H9 (cell line): ENCODE data around the gene ETV2. TPM values are rescaled to one million over a fixed set of nuclear protein-coding genes. Genes with fewer than 3 reads are reported as not detected.

Experiments used
- DNase-seq: peaks from one replicate; pipeline ENCODE4 v3.0.0-alpha.2; 2017
- H2AFZ ChIP-seq: one replicate; pipeline ENCODE4 v1.6.1; 2013; ENCODE audit warnings: mild to moderate bottlenecking, low read length, control low read depth, moderate library complexity
- H2AK5ac ChIP-seq: 2 replicates; pipeline ENCODE4 v1.6.1; 2013; ENCODE audit warnings: low read length, control low read depth, mixed read lengths; ENCODE audit not compliant: insufficient read length
- H2BK120ac ChIP-seq: one replicate; pipeline ENCODE4 v1.6.1; 2013; ENCODE audit warnings: low read depth, mild to moderate bottlenecking, low read length, control low read depth, inconsistent platforms; ENCODE audit not compliant: poor library complexity, severe bottlenecking
- H2BK12ac ChIP-seq: 2 replicates; pipeline ENCODE4 v1.6.1; 2013; ENCODE audit warnings: low read length, control low read depth, mixed read lengths, low read depth; ENCODE audit not compliant: insufficient read length
- H2BK15ac ChIP-seq: 2 replicates; pipeline ENCODE4 v1.6.1; 2013; ENCODE audit warnings: low read depth, low read length, control low read depth
- H2BK20ac ChIP-seq: one replicate; pipeline ENCODE4 v1.6.1; 2013; ENCODE audit warnings: low read depth, mild to moderate bottlenecking, low read length, control low read depth, inconsistent platforms; ENCODE audit not compliant: poor library complexity, severe bottlenecking
- H2BK5ac ChIP-seq: 2 replicates; pipeline ENCODE4 v1.6.1; 2013; ENCODE audit warnings: low read length, control low read depth, mixed read lengths; ENCODE audit not compliant: insufficient read length
- H3K14ac ChIP-seq: 2 replicates; pipeline ENCODE4 v1.6.1; 2013; ENCODE audit warnings: low read length, control low read depth; ENCODE audit not compliant: insufficient read depth
- H3K18ac ChIP-seq: 2 replicates; pipeline ENCODE4 v1.6.1; 2013; ENCODE audit warnings: low read depth, mild to moderate bottlenecking, mixed read lengths, low read length, control low read depth; ENCODE audit not compliant: insufficient read length
- H3K23ac ChIP-seq: 2 replicates; pipeline ENCODE4 v1.6.1; 2013; ENCODE audit warnings: low read length, control low read depth, mixed read lengths, low read depth; ENCODE audit not compliant: insufficient read length
- H3K23me2 ChIP-seq: 2 replicates; pipeline ENCODE4 v1.6.1; 2013; ENCODE audit warnings: low read depth, mild to moderate bottlenecking, mixed read lengths, low read length, control low read depth; ENCODE audit not compliant: insufficient read length, poor library complexity, severe bottlenecking
- H3K27ac ChIP-seq: 2 replicates; pipeline ENCODE4 v1.5.1; 2013; ENCODE audit warnings: low read length, control low read depth, mixed read lengths, low read depth; ENCODE audit not compliant: insufficient read length
- H3K27me3 ChIP-seq: 2 replicates; pipeline ENCODE4 v1.6.1; 2013; ENCODE audit warnings: low read length, control low read depth, inconsistent platforms; ENCODE audit not compliant: insufficient read depth
- H3K4ac ChIP-seq: 2 replicates; pipeline ENCODE4 v1.6.1; 2013; ENCODE audit warnings: low read depth, mild to moderate bottlenecking, control low read depth, inconsistent platforms, low read length, moderate library complexity
- H3K4me1 ChIP-seq: 2 replicates; pipeline ENCODE4 v1.6.1; 2013; ENCODE audit warnings: low read length, control low read depth, inconsistent platforms; ENCODE audit not compliant: insufficient read depth
- H3K4me2 ChIP-seq: 2 replicates; pipeline ENCODE4 v1.6.1; 2013; ENCODE audit warnings: low read length, control low read depth, mixed read lengths; ENCODE audit not compliant: insufficient read length, insufficient read depth
- H3K56ac ChIP-seq: 2 replicates; pipeline ENCODE4 v1.6.1; 2013; ENCODE audit warnings: low read depth, mild to moderate bottlenecking, mixed read lengths, low read length, control low read depth; ENCODE audit not compliant: insufficient read length
- H3K79me1 ChIP-seq: 2 replicates; pipeline ENCODE4 v1.6.1; 2013; ENCODE audit warnings: low read depth, mild to moderate bottlenecking, moderate library complexity, low read length, control low read depth, inconsistent platforms; ENCODE audit not compliant: insufficient read depth, poor library complexity, severe bottlenecking
- H3K79me2 ChIP-seq: 2 replicates; pipeline ENCODE4 v1.6.1; 2013; ENCODE audit warnings: low read length, control low read depth, inconsistent platforms; ENCODE audit not compliant: insufficient read depth
- H3K9ac ChIP-seq: 2 replicates; pipeline ENCODE4 v1.6.1; 2013; ENCODE audit warnings: low read length, control low read depth, mixed read lengths; ENCODE audit not compliant: insufficient read length; ENCODE audit errors: extremely low read depth
- H3K9me3 ChIP-seq: one replicate; pipeline ENCODE4 v1.6.1; 2013; ENCODE audit warnings: low read depth, low read length, inconsistent platforms; ENCODE audit not compliant: control insufficient read depth
- H3T11ph ChIP-seq: one replicate; pipeline ENCODE4 v1.6.1; 2013; ENCODE audit warnings: mild to moderate bottlenecking, low read length, control low read depth, inconsistent platforms
- H4K20me1 ChIP-seq: one replicate; pipeline ENCODE4 v1.6.1; 2013; ENCODE audit not compliant: control insufficient read depth, insufficient read length, insufficient read depth
- H4K5ac ChIP-seq: 2 replicates; pipeline ENCODE4 v1.6.1; 2013; ENCODE audit warnings: low read depth, mild to moderate bottlenecking, mixed read lengths, low read length, control low read depth; ENCODE audit not compliant: insufficient read length
- H4K8ac ChIP-seq: replicated peaks from 2 replicates; pipeline ENCODE4 v1.6.1; 2013; ENCODE audit warnings: low read length, control low read depth, mixed read lengths, low read depth; ENCODE audit not compliant: insufficient read length
- H4K91ac ChIP-seq: 2 replicates; pipeline ENCODE4 v1.6.1; 2013; ENCODE audit warnings: low read depth, mild to moderate bottlenecking, moderate library complexity, mixed read lengths, low read length, control low read depth; ENCODE audit not compliant: insufficient read length
- H3K27ac Mint-ChIP-seq, 3 experiments: 2 replicates in 2 of 3; 3 replicates in 1 of 3; pipeline ENCODE4 v1.8.0; 2020 to 2021; ENCODE audit warnings: mixed read lengths in 3 of 3, mild to moderate bottlenecking in 1 of 3, moderate library complexity in 1 of 3
- H3K27me3 Mint-ChIP-seq: 2 replicates; pipeline ENCODE4 v1.8.0; 2021; ENCODE audit warnings: low read depth, mild to moderate bottlenecking, moderate library complexity, mixed read lengths
- H3K36me3 Mint-ChIP-seq, 3 experiments: 2 replicates in 2 of 3; 3 replicates in 1 of 3; pipeline ENCODE4 v1.8.0; 2020 to 2021; ENCODE audit warnings: low read depth in 3 of 3, mixed read lengths in 3 of 3; ENCODE audit not compliant: insufficient read depth in 1 of 3
- H3K4me1 Mint-ChIP-seq, 2 experiments: 2 replicates each; pipeline ENCODE4 v1.8.0; 2020; ENCODE audit warnings: mixed read lengths in 2 of 2
- H3K4me3 Mint-ChIP-seq, 2 experiments: 2 replicates in 1 of 2; 3 replicates in 1 of 2; pipeline ENCODE4 v1.8.0; 2020 to 2021; ENCODE audit warnings: mild to moderate bottlenecking in 2 of 2, mixed read lengths in 2 of 2, moderate library complexity in 1 of 2
- H3K9me3 Mint-ChIP-seq, 2 experiments: 2 replicates in 1 of 2; 3 replicates in 1 of 2; pipeline ENCODE4 v1.8.0; 2020; ENCODE audit warnings: mild to moderate bottlenecking in 2 of 2, mixed read lengths in 2 of 2, moderate library complexity in 1 of 2
- WGBS: extraction: QIAGEN DNeasy Blood & Tissue Kit; methylation state at CpG from one replicate; pipeline ENCODE4 v1.1.7; 2013; ENCODE audit warnings: missing lambda C conversion rate, low lambda C conversion rate, mixed read lengths; ENCODE audit not compliant: insufficient read length; ENCODE audit errors: extremely low coverage; 5-methylcytosine and 5-hydroxymethylcytosine counted together
- total RNA-seq: library from RNA; stranded (reverse); gene quantifications from 2 replicates; pipeline ENCODE4 v1.2.1, GENCODE V29; 2021
- TF ChIP-seq, protein P1 (sequence below): fragments of 200-600 bp; sonication (generic); conservative IDR thresholded peaks from 3 replicates; pipeline ENCODE4 v1.8.0; 2021; ENCODE audit warnings: antibody characterized with exemption, mild to moderate bottlenecking

ETV2 gene
- total RNA-seq, 1 experiment from 2014 or later, result 1.9 TPM

- no peaks in the 10 kb centered on the region for H3K9me3 Mint-ChIP-seq
- Histone ChIP-seq H3K23me2 (peaks cover 10% of the 10 kb centered on the region), H3K4me2 (peak overlapping the region; percentile 4), H3K4ac (no peak overlapping the region), H2BK5ac (no peak overlapping the region), H2AFZ (no peak overlapping the region), H3K4me1 (peaks cover 6% of the 10 kb centered on the region; the same call in 1 of the 2 replicates), H3K27ac (no peak overlapping the region), H3K27me3 (no peaks in the 10 kb centered on the region), H4K8ac (no peak overlapping the region), H3K14ac (peak overlapping the region; percentile 28; the same call in 1 of the 2 replicates), H4K91ac (no peak overlapping the region), H3K79me2 (no peaks in the 10 kb centered on the region), H3K23ac (no peak overlapping the region), H2BK12ac (no peak overlapping the region), H3K18ac (no peak overlapping the region), H2BK15ac (no peak overlapping the region), H4K5ac (no peak overlapping the region), H3K79me1 (no peaks in the 10 kb centered on the region), H3K9me3 (no peaks in the 10 kb centered on the region), H3K56ac (no peak overlapping the region), H2BK20ac (no peak overlapping the region), H3K9ac (no peak overlapping the region), H4K20me1 (no peaks in the 10 kb centered on the region), H2AK5ac (no peak overlapping the region), H2BK120ac (no peak overlapping the region), H3T11ph (no peak overlapping the region)
- H3K27ac Mint-ChIP-seq, result no peak overlapping the region; a peak in 3 of 7 replicates
- H3K36me3 Mint-ChIP-seq, result peaks cover 12 to 38% (median 25%) of the 10 kb centered on the region in 3 experiments
- peaks cover 24 to 29% of the 10 kb centered on the region in 2 experiments for H3K4me1 Mint-ChIP-seq
- DNase-seq, result no peak
- peaks cover 4% of the 10 kb centered on the region; the same call in 1 of the 2 replicates for H3K27me3 Mint-ChIP-seq
- no CpG with 5 or more reads among the region's 6 CpGs for WGBS
- peak overlapping the region in 1 of 2 experiments; percentile 1; a peak in 1 of 5 replicates for H3K4me3 Mint-ChIP-seq
- TF ChIP-seq, protein P1, sequence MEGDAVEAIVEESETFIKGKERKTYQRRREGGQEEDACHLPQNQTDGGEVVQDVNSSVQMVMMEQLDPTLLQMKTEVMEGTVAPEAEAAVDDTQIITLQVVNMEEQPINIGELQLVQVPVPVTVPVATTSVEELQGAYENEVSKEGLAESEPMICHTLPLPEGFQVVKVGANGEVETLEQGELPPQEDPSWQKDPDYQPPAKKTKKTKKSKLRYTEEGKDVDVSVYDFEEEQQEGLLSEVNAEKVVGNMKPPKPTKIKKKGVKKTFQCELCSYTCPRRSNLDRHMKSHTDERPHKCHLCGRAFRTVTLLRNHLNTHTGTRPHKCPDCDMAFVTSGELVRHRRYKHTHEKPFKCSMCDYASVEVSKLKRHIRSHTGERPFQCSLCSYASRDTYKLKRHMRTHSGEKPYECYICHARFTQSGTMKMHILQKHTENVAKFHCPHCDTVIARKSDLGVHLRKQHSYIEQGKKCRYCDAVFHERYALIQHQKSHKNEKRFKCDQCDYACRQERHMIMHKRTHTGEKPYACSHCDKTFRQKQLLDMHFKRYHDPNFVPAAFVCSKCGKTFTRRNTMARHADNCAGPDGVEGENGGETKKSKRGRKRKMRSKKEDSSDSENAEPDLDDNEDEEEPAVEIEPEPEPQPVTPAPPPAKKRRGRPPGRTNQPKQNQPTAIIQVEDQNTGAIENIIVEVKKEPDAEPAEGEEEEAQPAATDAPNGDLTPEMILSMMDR, result no peak
These were observed 2.3 kb upstream of the ETV2 start for GRCh38 chr19:35639321-35639639.
